VCaP (cell line): ENCODE measurements around the gene LHCGR.

Experiments used
- H3K27ac ChIP-seq: fragments of 450-650 bp; 2 replicates; pipeline ENCODE4 v1.5.1; 2017
- CTCF ChIP-seq: fragments of 450-650 bp; conservative IDR thresholded peaks from 2 replicates; pipeline ENCODE4 v1.5.1; 2017; ENCODE audit warnings: mild to moderate bottlenecking, moderate library complexity

Gene LHCGR

GRCh38 chr2:48760826-48761225, 5.3 kb upstream of the LHCGR start:
- no peak overlapping the region for H3K27ac ChIP-seq
- no peak for TF ChIP-seq CTCF

GRCh38 chr2:48759682-48760081, 4.2 kb upstream of the LHCGR start:
- no peak for TF ChIP-seq CTCF
- no peak overlapping the region for H3K27ac ChIP-seq

GRCh38 chr2:48756289-48756688, 765 bp upstream of the LHCGR start:
- no peak for TF ChIP-seq CTCF

GRCh38 chr2:48754874-48755273, 650 bp downstream of the LHCGR start:
- TF ChIP-seq CTCF: no peak
- no peak overlapping the region for H3K27ac ChIP-seq

More at GRCh38 chr2:48756289-48756688, 765 bp upstream of the LHCGR start:
- H3K27ac ChIP-seq: no peak overlapping the region

- TF ChIP-seq CTCF: no peak
- H3K27ac ChIP-seq: no peak overlapping the region
These were observed 2.3 kb downstream of the LHCGR start for GRCh38 chr2:48753228-48753627.

- no peak for TF ChIP-seq CTCF
- no peak overlapping the region for H3K27ac ChIP-seq
These were observed 5.3 kb downstream of the LHCGR start for GRCh38 chr2:48750128-48750739.

- no peak for TF ChIP-seq CTCF
- H3K27ac ChIP-seq: no peak overlapping the region
These were observed 6.0 kb downstream of the LHCGR start for GRCh38 chr2:48749291-48750127.
